K562 (cell line): Measurements from ENCODE around the gene DNMBP. TPM values are rescaled to one million over a fixed set of nuclear protein-coding genes. Genes with fewer than 3 reads are reported as not detected.

Source experiments
- ATAC-seq: fragments of 200-7000 bp; cut with Tn5 transposase; 3 replicates; pipeline ENCODE4 v1.9.1; 2020; ENCODE audit warnings: moderate library complexity
- BruUV-seq: library from RNA; stranded (reverse); fragments of 400-500 nt; replicated peaks from 2 replicates; lab custom pipeline; 2021; lab: Mats Ljungman, UMichigan
- CTCF ChIA-PET: fragments of 300-600 bp; formaldehyde crosslinking; extraction: SDS; loops from one replicate; lab custom pipeline; 2021; ENCODE audit warnings: low intra/inter-chr PET ratio; lab: Yijun Ruan, JAX
- POLR2A ChIA-PET: fragments of 300-600, 350-650 bp; sonication (Branson Sonifier 250); formaldehyde crosslinking; extraction: SDS; loops from one replicate; lab custom pipeline; 2021; ENCODE audit warnings: antibody characterized with exemption, inconsistent platforms; lab: Yijun Ruan, JAX
- DNase-seq, 4 experiments: peaks; one replicate each; pipeline versions ENCODE4 v3.0.0 to v3.0.0-alpha.2; 2011 to 2018; ENCODE audit warnings: low spot score in 3 of 4, mixed read lengths in 3 of 4; ENCODE audit errors: extremely low read depth in 1 of 4
- FAIRE-seq: peaks from 2 replicates; lab custom pipeline; 2011; peaks lifted over from hg19 to GRCh38; lab: Jason Lieb, UNC
- H2AFZ ChIP-seq: 2 replicates; pipeline ENCODE4 v1.6.0; 2011; ENCODE audit warnings: low read depth, low read length, control low read depth, inconsistent platforms
- H3K27ac ChIP-seq: fragments of 200-600 bp; 3 replicates; pipeline ENCODE4 v1.8.0; 2011; ENCODE audit warnings: low read depth, mild to moderate bottlenecking, control low read depth, inconsistent platforms, low read length, moderate library complexity, mixed read lengths; ENCODE audit errors: extremely low read depth
- H3K27me3 ChIP-seq, 2 experiments: fragments of 300-600 bp in 1 of 2; 2 replicates in 1 of 2; 3 replicates in 1 of 2; pipeline versions ENCODE4 v1.6.0 to v1.8.0; 2011; ENCODE audit warnings: inconsistent platforms in 2 of 2, low read length in 2 of 2, mild to moderate bottlenecking in 1 of 2, mixed read lengths in 1 of 2, moderate library complexity in 1 of 2; ENCODE audit not compliant: control insufficient read depth in 2 of 2, insufficient read depth in 2 of 2
- H3K36me3 ChIP-seq: fragments of 300-600 bp; 3 replicates; pipeline ENCODE4 v1.8.0; 2011; ENCODE audit warnings: mild to moderate bottlenecking, low read length, inconsistent platforms; ENCODE audit not compliant: control insufficient read depth, insufficient read depth
- H3K4me1 ChIP-seq, 2 experiments: fragments of 200-600 bp in 1 of 2; replicated peaks in 1 of 2; 2 replicates in 1 of 2; 3 replicates in 1 of 2; pipeline versions ENCODE4 v1.5.1 to v1.8.0; 2011; ENCODE audit warnings: inconsistent platforms in 2 of 2, low read length in 2 of 2, mild to moderate bottlenecking in 1 of 2, mixed read lengths in 1 of 2, moderate library complexity in 1 of 2; ENCODE audit not compliant: control insufficient read depth in 2 of 2, insufficient read depth in 2 of 2
- H3K4me2 ChIP-seq: 2 replicates; pipeline ENCODE4 v1.6.1; 2011; ENCODE audit warnings: low read length, control low read depth, inconsistent platforms, mixed read lengths; ENCODE audit not compliant: insufficient read depth
- H3K4me3 ChIP-seq: fragments of 200-600 bp; sonication (generic), shearing (Covaris generic); 2 replicates; pipeline ENCODE4 v1.5.1; 2016; ENCODE audit warnings: control low read depth, inconsistent platforms
- H3K79me2 ChIP-seq: fragments of 200-600 bp; 3 replicates; pipeline ENCODE4 v1.8.0; 2011; ENCODE audit warnings: low read length, inconsistent platforms; ENCODE audit not compliant: control insufficient read depth, insufficient read depth
- H3K9ac ChIP-seq, 2 experiments: 2 replicates each; pipeline versions ENCODE4 v1.6.0 to v1.6.1; 2011; ENCODE audit warnings: low read depth in 2 of 2, low read length in 2 of 2, control low read depth in 1 of 2, inconsistent platforms in 1 of 2, mild to moderate bottlenecking in 1 of 2, mixed read lengths in 1 of 2; ENCODE audit not compliant: insufficient read depth in 1 of 2
- H3K9me1 ChIP-seq: one replicate; pipeline ENCODE4 v1.6.0; 2011; ENCODE audit warnings: inconsistent platforms, mild to moderate bottlenecking, low read length, moderate library complexity; ENCODE audit not compliant: control insufficient read depth, insufficient read depth
- H3K9me3 ChIP-seq: replicated peaks from 2 replicates; pipeline ENCODE4 v1.5.1; 2011; ENCODE audit warnings: low read depth, low read length, inconsistent platforms; ENCODE audit not compliant: control insufficient read depth, insufficient read depth
- H4K20me1 ChIP-seq: replicated peaks from 2 replicates; pipeline ENCODE4 v1.6.1; 2011; ENCODE audit warnings: low read length, inconsistent platforms, mixed read lengths; ENCODE audit not compliant: control insufficient read depth, insufficient read depth
- ARID4B ChIP-seq: sonication (generic); formaldehyde crosslinking; IDR thresholded peaks from 2 replicates; pipeline ENCODE4 v1.8.0; 2022; ENCODE audit warnings: mild to moderate bottlenecking, missing genetic modification reagents
- MCM3 ChIP-seq: fragments of 450-650 bp; IDR thresholded peaks from 2 replicates; pipeline ENCODE4 v1.6.1; 2016
- MGA ChIP-seq: fragments of 450-650 bp; IDR thresholded peaks from 2 replicates; pipeline ENCODE4 v1.6.1; 2016; ENCODE audit warnings: mild to moderate bottlenecking, moderate library complexity
- PCBP2 ChIP-seq: fragments of 200-400 bp; formaldehyde crosslinking; IDR thresholded peaks from 2 replicates; pipeline ENCODE4 v1.6.1; 2018; ENCODE audit warnings: low read length, low read depth, mild to moderate bottlenecking, moderate library complexity; ENCODE audit not compliant: poor library complexity, severe bottlenecking
- SETDB1 ChIP-seq: IDR thresholded peaks from one replicate; pipeline ENCODE4 v1.6.1; 2012; ENCODE audit warnings: low read length, control low read depth, inconsistent platforms
- ZNF140 ChIP-seq: fragments of 250-450 bp; sonication (Bioruptor Pico); IDR thresholded peaks from 2 replicates; pipeline ENCODE4 v1.8.0; 2021; ENCODE audit warnings: moderate library complexity, mild to moderate bottlenecking, inconsistent platforms
- ZNF175 ChIP-seq: fragments of 200-800 bp; sonication (Bioruptor generic); IDR thresholded peaks from 2 replicates; pipeline ENCODE4 v1.6.1; 2016; ENCODE audit warnings: low read depth, mild to moderate bottlenecking, missing genetic modification characterization, missing compliant biosample characterization
- WGBS: fragments of 100-300 bp; shearing (Covaris generic); methylation state at CpG from one replicate; pipeline ENCODE4 v1.1.6; 2016; ENCODE audit warnings: low coverage, mixed read lengths; ENCODE audit not compliant: insufficient coverage; ENCODE audit errors: missing lambda C conversion rate; 5-methylcytosine and 5-hydroxymethylcytosine counted together
- in situ Hi-C: fragments of 300-500 bp; cut with MboI; formaldehyde crosslinking; loops from 4 replicates; pipeline ENCODE4 v1.15.0; 2018; ENCODE audit warnings: inconsistent platforms, mixed read lengths
- intact Hi-C: fragments of 100-400 bp; cut with micrococcal nuclease; formaldehyde crosslinking; loops from 2 replicates; pipeline ENCODE4 v1.14.2; 2022
- polyA plus RNA-seq, 8 experiments: library from polyadenylated mRNA; depleted of rRNA in 4 of 8; stranded (reverse) in 5 of 8; unstranded in 3 of 8; fragments of >200 nt; fragmentation: Nextera tagmentation in 2 of 8; fragmentation: Illumina TruSeq in 1 of 8; extraction: Ambion mirVana in 2 of 8; extraction: Trizol in 1 of 8; gene quantifications; 2 replicates each; pipeline versions ENCODE4 v1.2.1 to v1.2.3, GENCODE V29; 2011 to 2014; ENCODE audit warnings: inconsistent platforms in 1 of 8, missing spikeins in 1 of 8
- total RNA-seq, 7 experiments: library from RNA; depleted of rRNA in 6 of 7; stranded (reverse); fragments of >200 nt in 6 of 7; fragmentation: Illumina TruSeq in 2 of 7; extraction: Trizol in 2 of 7; gene quantifications; 2 replicates each; pipeline versions ENCODE4 v1.2.1 to v1.2.3, GENCODE V29; 2011 to 2021; ENCODE audit warnings: low replicate concordance in 1 of 7

Gene DNMBP
- total and polyA plus RNA-seq, 9 of the 15 experiments (the other 6 are each of a cell fraction or from before 2014, with no cell fraction given), result 0.83 to 3.7 (median 2.2) TPM

GRCh38 chr10:100025576-100025975 lies 15.8 kb upstream of the DNMBP start:
- Histone ChIP-seq H2AFZ (no peak overlapping the region), H3K9ac (no peak overlapping the region), H3K4me3 (no peak overlapping the region), H3K79me2 (no peaks in the 10 kb centered on the region), H3K4me2 (no peak overlapping the region), H4K20me1 (no peaks in the 10 kb centered on the region), H3K4me1 (peaks cover 0 to 4% of the 10 kb centered on the region in 2 experiments; a peak in 1 of 5 replicates), H3K9me1 (no peaks in the 10 kb centered on the region), H3K27me3 (peaks cover 0 to 14% of the 10 kb centered on the region in 2 experiments; a peak in 3 of 5 replicates), H3K9me3 (peaks cover 3% of the 10 kb centered on the region; the same call in 1 of the 2 replicates), H3K36me3 (no peaks in the 10 kb centered on the region), H3K27ac (no peak overlapping the region)
- WGBS, result 5% methylated on average over 4 of the region's 5 CpGs
- no peak for DNase-seq
- BruUV-seq, result no TSS peak
- no peak for FAIRE-seq
- intact Hi-C loops (no loop called here), in situ Hi-C loops (no loop called here)
- ATAC-seq, result no peak
- CTCF ChIA-PET, result no interaction called here
- POLR2A ChIA-PET, result interaction anchor here (0.8 kb wide), 1 partner anchor 19 kb away, joined by 3 read pairs; no protein-coding TSS in a partner anchor
- TF ChIP-seq MCM3, result no peak
- TF ChIP-seq MGA, result no peak
- TF ChIP-seq ZNF175, result no peak
- no peak for TF ChIP-seq SETDB1
- TF ChIP-seq PCBP2, result no peak
- no peak for TF ChIP-seq ARID4B
- no peak for TF ChIP-seq ZNF140 (CRISPR knock-in tag)
